Measurements from ENCODE around the gene BDH1. TPM values are rescaled to one million over a fixed set of nuclear protein-coding genes. Genes with fewer than 3 reads are reported as not detected.

The BDH1 gene
- polyA plus RNA-seq, 1 of the 3 experiments (the other 2 are of a cell fraction) = 19.8 TPM

DNA sequence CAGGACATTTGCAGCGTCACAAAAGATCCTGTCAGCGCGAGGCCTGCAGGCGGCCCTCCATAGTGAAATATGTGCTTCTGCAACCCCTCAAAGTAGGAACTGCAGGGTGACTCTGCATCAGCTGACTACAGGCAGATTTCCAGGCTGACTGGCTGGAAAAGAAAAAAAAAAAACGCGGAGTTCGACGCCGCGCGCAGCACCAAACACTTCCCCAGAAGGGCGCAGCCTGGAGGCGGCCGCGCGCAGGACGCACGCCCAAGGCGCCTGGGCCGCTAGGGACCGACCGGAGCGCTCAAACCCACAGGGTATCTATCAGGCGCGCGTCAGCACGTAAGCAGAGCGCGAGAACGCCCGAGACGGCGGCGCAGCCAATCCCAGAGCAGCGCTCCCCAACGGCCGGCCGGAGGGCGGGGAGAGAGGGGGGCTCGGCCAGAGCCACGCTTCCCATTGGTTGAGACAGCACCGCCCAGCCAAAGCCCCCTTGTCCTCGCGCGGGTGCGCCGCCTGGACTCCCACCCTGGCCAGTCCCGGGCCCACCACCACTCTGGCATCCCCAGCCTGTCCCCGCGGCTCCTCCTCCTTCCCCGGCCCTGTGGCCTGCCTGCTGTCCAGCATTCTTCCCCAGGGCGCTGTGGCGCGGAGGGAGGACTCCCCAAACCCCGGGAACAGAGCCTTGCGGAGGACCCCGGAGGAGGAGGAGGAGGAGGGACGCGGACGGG is 1.0 kb downstream of the BDH1 start:
- Histone ChIP-seq H3K9me2 (no peaks in the 10 kb centered on the region), H3K27ac (ENCODE audit: low read depth in 2 of 2, low read length in 1 of 2) (peak overlapping the region; percentile 60 to 87; a peak in 3 of 4 replicates), H3K36me3 (replicated peaks in 1 of 2; ENCODE audit: control insufficient read depth in 1 of 2, insufficient read depth in 2 of 2, low read length in 1 of 2) (no peaks in the 10 kb centered on the region), H3K9ac (peak overlapping the region; percentile 58; the same call in 1 of the 2 replicates), H3K4me1 (ENCODE audit: control insufficient read depth in 1 of 2, insufficient read depth in 2 of 2, low read depth in 1 of 2, low read length in 1 of 2) (peaks cover 0 to 7% of the 10 kb centered on the region in 2 experiments; a peak in 1 of 4 replicates), H3K27me3 (ENCODE audit: insufficient read depth) (peaks cover 14% of the 10 kb centered on the region; the same call in 1 of the 2 replicates), H3K4me3 (ENCODE audit: low read depth in 2 of 2, low read length in 1 of 2) (peak overlapping the region; percentile 70 to 78), H3K79me2 (ENCODE audit: insufficient read depth) (no peaks in the 10 kb centered on the region), H4K20me1 (ENCODE audit: insufficient read depth) (no peaks in the 10 kb centered on the region), H3K4me2 (peak overlapping the region; percentile 97), H3K9me3 (no peaks in the 10 kb centered on the region), H2AFZ (ENCODE audit: low read depth) (peak overlapping the region; percentile 98), H3F3A (replicated peaks; ENCODE audit: insufficient read depth) (peaks cover 6% of the 10 kb centered on the region)
- DNase-seq = peak; percentile 98
- WGBS (ENCODE audit: low lambda C conversion rate) = 1% methylated on average over 32 of the region's 60 CpGs
- ChIA-PET CTCF (interaction anchor here (0.8 to 2.1 kb wide), 12 partner anchors 8 to 562 kb away, joined by 3 to 5 read pairs (median 3); no protein-coding TSS in a partner anchor), POLR2A (interaction anchor here (0.5 to 1.4 kb wide), 3 partner anchors 34 to 224 kb away, joined by 3 to 4 read pairs (median 3); no protein-coding TSS in a partner anchor)
- TF ChIP-seq TAF1 (IDR thresholded peaks at IDR 0.05; ENCODE audit: borderline replicate concordance, low read depth, low read length) (no peak; the same call in 1 of the 2 replicates), ELF1 (IDR thresholded peaks at IDR 0.05) (0 out of 2 replicates have a peak, but pooled peaks have one; percentile 16), CHD2 (IDR thresholded peaks at IDR 0.05; ENCODE audit: low read length, partially characterized antibody) (peak; percentile 97), RCOR1 (IDR thresholded peaks at IDR 0.05; ENCODE audit: low read length) (peak; percentile 65), RAD21 (IDR thresholded peaks at IDR 0.05; ENCODE audit: low read length) (0 out of 2 replicates have a peak, but pooled peaks have one; percentile 19), EP300 (IDR thresholded peaks at IDR 0.05; ENCODE audit: borderline replicate concordance in 1 of 2, low read depth in 1 of 2, low read length in 1 of 2) (peak in 1 of 2 experiments; percentile 47; a peak in 1 of 4 replicates), EZH2phosphoT487 (IDR thresholded peaks at IDR 0.05; ENCODE audit: borderline replicate concordance, low read depth) (no peak), JUND (IDR thresholded peaks at IDR 0.05) (no peak), TEAD4 (IDR thresholded peaks at IDR 0.05; ENCODE audit: borderline replicate concordance, insufficient read depth) (no peak), SIN3A (IDR thresholded peaks at IDR 0.05; ENCODE audit: borderline replicate concordance, low read depth, low read length) (peak; percentile 78; the same call in 1 of the 2 replicates), RXRA (IDR thresholded peaks at IDR 0.05; ENCODE audit: borderline replicate concordance, low read depth) (no peak), FOXM1 (IDR thresholded peaks at IDR 0.05; ENCODE audit: low read depth) (0 out of 2 replicates have a peak, but pooled peaks have one; percentile 42), SMC3 (IDR thresholded peaks at IDR 0.05; ENCODE audit: low read depth, low read length) (peak; percentile 40), TCF12 (IDR thresholded peaks at IDR 0.05) (peak; percentile 27; the same call in 1 of the 2 replicates), MXI1 (IDR thresholded peaks at IDR 0.05; ENCODE audit: low read depth, low read length) (peak; percentile 61; the same call in 1 of the 2 replicates), POLR2AphosphoS5 (IDR thresholded peaks at IDR 0.05; ENCODE audit: low read depth, low read length) (peak; percentile 52), NFIC (IDR thresholded peaks at IDR 0.05; ENCODE audit: borderline replicate concordance) (no peak), RFX5 (IDR thresholded peaks at IDR 0.05; ENCODE audit: low read length) (no peak), MEF2A (IDR thresholded peaks at IDR 0.05; ENCODE audit: borderline replicate concordance, low read depth) (no peak)
- TF ChIP-seq, protein P1, sequence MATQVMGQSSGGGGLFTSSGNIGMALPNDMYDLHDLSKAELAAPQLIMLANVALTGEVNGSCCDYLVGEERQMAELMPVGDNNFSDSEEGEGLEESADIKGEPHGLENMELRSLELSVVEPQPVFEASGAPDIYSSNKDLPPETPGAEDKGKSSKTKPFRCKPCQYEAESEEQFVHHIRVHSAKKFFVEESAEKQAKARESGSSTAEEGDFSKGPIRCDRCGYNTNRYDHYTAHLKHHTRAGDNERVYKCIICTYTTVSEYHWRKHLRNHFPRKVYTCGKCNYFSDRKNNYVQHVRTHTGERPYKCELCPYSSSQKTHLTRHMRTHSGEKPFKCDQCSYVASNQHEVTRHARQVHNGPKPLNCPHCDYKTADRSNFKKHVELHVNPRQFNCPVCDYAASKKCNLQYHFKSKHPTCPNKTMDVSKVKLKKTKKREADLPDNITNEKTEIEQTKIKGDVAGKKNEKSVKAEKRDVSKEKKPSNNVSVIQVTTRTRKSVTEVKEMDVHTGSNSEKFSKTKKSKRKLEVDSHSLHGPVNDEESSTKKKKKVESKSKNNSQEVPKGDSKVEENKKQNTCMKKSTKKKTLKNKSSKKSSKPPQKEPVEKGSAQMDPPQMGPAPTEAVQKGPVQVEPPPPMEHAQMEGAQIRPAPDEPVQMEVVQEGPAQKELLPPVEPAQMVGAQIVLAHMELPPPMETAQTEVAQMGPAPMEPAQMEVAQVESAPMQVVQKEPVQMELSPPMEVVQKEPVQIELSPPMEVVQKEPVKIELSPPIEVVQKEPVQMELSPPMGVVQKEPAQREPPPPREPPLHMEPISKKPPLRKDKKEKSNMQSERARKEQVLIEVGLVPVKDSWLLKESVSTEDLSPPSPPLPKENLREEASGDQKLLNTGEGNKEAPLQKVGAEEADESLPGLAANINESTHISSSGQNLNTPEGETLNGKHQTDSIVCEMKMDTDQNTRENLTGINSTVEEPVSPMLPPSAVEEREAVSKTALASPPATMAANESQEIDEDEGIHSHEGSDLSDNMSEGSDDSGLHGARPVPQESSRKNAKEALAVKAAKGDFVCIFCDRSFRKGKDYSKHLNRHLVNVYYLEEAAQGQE (IDR thresholded peaks at IDR 0.05; ENCODE audit: low read depth, low read length) = 0 out of 2 replicates have a peak, but pooled peaks have one; percentile 33
- TF ChIP-seq, protein P2, sequence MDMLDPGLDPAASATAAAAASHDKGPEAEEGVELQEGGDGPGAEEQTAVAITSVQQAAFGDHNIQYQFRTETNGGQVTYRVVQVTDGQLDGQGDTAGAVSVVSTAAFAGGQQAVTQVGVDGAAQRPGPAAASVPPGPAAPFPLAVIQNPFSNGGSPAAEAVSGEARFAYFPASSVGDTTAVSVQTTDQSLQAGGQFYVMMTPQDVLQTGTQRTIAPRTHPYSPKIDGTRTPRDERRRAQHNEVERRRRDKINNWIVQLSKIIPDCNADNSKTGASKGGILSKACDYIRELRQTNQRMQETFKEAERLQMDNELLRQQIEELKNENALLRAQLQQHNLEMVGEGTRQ (IDR thresholded peaks at IDR 0.05; ENCODE audit: borderline replicate concordance, low read depth, low read length) = no peak
- TF ChIP-seq, protein P3, sequence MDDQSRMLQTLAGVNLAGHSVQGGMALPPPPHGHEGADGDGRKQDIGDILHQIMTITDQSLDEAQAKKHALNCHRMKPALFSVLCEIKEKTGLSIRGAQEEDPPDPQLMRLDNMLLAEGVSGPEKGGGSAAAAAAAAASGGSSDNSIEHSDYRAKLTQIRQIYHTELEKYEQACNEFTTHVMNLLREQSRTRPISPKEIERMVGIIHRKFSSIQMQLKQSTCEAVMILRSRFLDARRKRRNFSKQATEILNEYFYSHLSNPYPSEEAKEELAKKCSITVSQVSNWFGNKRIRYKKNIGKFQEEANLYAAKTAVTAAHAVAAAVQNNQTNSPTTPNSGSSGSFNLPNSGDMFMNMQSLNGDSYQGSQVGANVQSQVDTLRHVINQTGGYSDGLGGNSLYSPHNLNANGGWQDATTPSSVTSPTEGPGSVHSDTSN (IDR thresholded peaks at IDR 0.05) = peak; percentile 49
- TF ChIP-seq, protein P4, sequence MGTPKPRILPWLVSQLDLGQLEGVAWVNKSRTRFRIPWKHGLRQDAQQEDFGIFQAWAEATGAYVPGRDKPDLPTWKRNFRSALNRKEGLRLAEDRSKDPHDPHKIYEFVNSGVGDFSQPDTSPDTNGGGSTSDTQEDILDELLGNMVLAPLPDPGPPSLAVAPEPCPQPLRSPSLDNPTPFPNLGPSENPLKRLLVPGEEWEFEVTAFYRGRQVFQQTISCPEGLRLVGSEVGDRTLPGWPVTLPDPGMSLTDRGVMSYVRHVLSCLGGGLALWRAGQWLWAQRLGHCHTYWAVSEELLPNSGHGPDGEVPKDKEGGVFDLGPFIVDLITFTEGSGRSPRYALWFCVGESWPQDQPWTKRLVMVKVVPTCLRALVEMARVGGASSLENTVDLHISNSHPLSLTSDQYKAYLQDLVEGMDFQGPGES (IDR thresholded peaks at IDR 0.05; ENCODE audit: low read depth, low read length) = no peak
- TF ChIP-seq, protein P5, sequence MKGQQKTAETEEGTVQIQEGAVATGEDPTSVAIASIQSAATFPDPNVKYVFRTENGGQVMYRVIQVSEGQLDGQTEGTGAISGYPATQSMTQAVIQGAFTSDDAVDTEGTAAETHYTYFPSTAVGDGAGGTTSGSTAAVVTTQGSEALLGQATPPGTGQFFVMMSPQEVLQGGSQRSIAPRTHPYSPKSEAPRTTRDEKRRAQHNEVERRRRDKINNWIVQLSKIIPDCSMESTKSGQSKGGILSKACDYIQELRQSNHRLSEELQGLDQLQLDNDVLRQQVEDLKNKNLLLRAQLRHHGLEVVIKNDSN (IDR thresholded peaks at IDR 0.05; ENCODE audit: borderline replicate concordance, low read depth) = peak; percentile 40; the same call in 1 of the 2 replicates
- TF ChIP-seq, protein P6, sequence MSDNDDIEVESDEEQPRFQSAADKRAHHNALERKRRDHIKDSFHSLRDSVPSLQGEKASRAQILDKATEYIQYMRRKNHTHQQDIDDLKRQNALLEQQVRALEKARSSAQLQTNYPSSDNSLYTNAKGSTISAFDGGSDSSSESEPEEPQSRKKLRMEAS (IDR thresholded peaks at IDR 0.05; ENCODE audit: low read depth) = peak; percentile 82

All from SK-N-SH (cell line).